NB4 (cell line): ENCODE results near the gene SRC.

ENCODE experiments used
- CTCF ChIP-seq: IDR thresholded peaks from one replicate; pipeline ENCODE4 v1.5.1; 2012; ENCODE audit warnings: low read depth, low read length
- MAX ChIP-seq: IDR thresholded peaks from 2 replicates; pipeline ENCODE4 v1.6.1; 2011; ENCODE audit warnings: low read depth, low read length
- POLR2A ChIP-seq: IDR thresholded peaks from 2 replicates; pipeline ENCODE4 v1.6.1; 2011; ENCODE audit warnings: mild to moderate bottlenecking; ENCODE audit not compliant: insufficient read length; ENCODE audit errors: extremely low read depth

DNA sequence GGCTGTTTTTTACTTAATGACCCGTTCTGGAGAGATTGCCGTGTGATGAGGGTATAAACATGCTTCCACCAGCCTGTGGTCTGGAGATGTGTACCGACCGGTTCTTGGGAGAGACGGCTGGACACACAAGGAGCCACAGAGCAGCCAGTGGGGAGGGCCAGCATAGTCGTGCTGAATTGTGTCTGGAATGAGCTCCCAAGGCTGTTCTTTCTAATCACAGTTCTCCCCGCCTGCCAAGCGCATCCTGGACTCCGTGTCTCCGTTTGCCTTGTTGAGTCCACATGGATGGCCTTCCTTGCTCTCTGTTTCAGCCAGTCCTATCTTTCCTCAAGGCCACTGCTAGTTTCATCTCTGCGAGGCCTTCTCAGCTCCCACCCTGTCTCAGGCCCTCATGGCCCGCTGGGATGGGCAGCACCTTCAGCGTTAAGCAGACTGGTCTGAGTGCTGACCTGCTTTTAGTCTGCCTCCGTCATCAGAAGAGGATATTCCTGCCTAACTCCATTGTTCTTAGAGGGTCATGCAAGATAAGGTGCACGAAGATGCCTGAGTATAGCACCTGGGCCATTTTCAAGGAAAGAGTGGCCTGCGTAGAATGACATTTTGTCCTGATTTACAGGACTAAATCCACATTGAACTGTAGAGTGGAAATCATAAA, 35.9 kb upstream of the SRC start:
- TF ChIP-seq CTCF (no peak), POLR2A (no peak), MAX (no peak)
